H9 (cell line): ENCODE results near the gene GSTP1. TPM values are rescaled to one million over a fixed set of nuclear protein-coding genes. Genes with fewer than 3 reads are reported as not detected.
A peak's percentile ranks its signal among the peaks of the same experiment; 100 is the strongest.

ENCODE experiments used
- DNase-seq: peaks from one replicate; pipeline ENCODE4 v3.0.0-alpha.2; 2017
- H2AFZ ChIP-seq: one replicate; pipeline ENCODE4 v1.6.1; 2013; ENCODE audit warnings: mild to moderate bottlenecking, low read length, control low read depth, moderate library complexity
- H2AK5ac ChIP-seq: 2 replicates; pipeline ENCODE4 v1.6.1; 2013; ENCODE audit warnings: low read length, control low read depth, mixed read lengths; ENCODE audit not compliant: insufficient read length
- H2BK120ac ChIP-seq: one replicate; pipeline ENCODE4 v1.6.1; 2013; ENCODE audit warnings: low read depth, mild to moderate bottlenecking, low read length, control low read depth, inconsistent platforms; ENCODE audit not compliant: poor library complexity, severe bottlenecking
- H2BK12ac ChIP-seq: 2 replicates; pipeline ENCODE4 v1.6.1; 2013; ENCODE audit warnings: low read length, control low read depth, mixed read lengths, low read depth; ENCODE audit not compliant: insufficient read length
- H2BK15ac ChIP-seq: 2 replicates; pipeline ENCODE4 v1.6.1; 2013; ENCODE audit warnings: low read depth, low read length, control low read depth
- H2BK20ac ChIP-seq: one replicate; pipeline ENCODE4 v1.6.1; 2013; ENCODE audit warnings: low read depth, mild to moderate bottlenecking, low read length, control low read depth, inconsistent platforms; ENCODE audit not compliant: poor library complexity, severe bottlenecking
- H2BK5ac ChIP-seq: 2 replicates; pipeline ENCODE4 v1.6.1; 2013; ENCODE audit warnings: low read length, control low read depth, mixed read lengths; ENCODE audit not compliant: insufficient read length
- H3K14ac ChIP-seq: 2 replicates; pipeline ENCODE4 v1.6.1; 2013; ENCODE audit warnings: low read length, control low read depth; ENCODE audit not compliant: insufficient read depth
- H3K18ac ChIP-seq: 2 replicates; pipeline ENCODE4 v1.6.1; 2013; ENCODE audit warnings: low read depth, mild to moderate bottlenecking, mixed read lengths, low read length, control low read depth; ENCODE audit not compliant: insufficient read length
- H3K23ac ChIP-seq: 2 replicates; pipeline ENCODE4 v1.6.1; 2013; ENCODE audit warnings: low read length, control low read depth, mixed read lengths, low read depth; ENCODE audit not compliant: insufficient read length
- H3K23me2 ChIP-seq: 2 replicates; pipeline ENCODE4 v1.6.1; 2013; ENCODE audit warnings: low read depth, mild to moderate bottlenecking, mixed read lengths, low read length, control low read depth; ENCODE audit not compliant: insufficient read length, poor library complexity, severe bottlenecking
- H3K27ac ChIP-seq: 2 replicates; pipeline ENCODE4 v1.5.1; 2013; ENCODE audit warnings: low read length, control low read depth, mixed read lengths, low read depth; ENCODE audit not compliant: insufficient read length
- H3K27me3 ChIP-seq: 2 replicates; pipeline ENCODE4 v1.6.1; 2013; ENCODE audit warnings: low read length, control low read depth, inconsistent platforms; ENCODE audit not compliant: insufficient read depth
- H3K4ac ChIP-seq: 2 replicates; pipeline ENCODE4 v1.6.1; 2013; ENCODE audit warnings: low read depth, mild to moderate bottlenecking, control low read depth, inconsistent platforms, low read length, moderate library complexity
- H3K4me1 ChIP-seq: 2 replicates; pipeline ENCODE4 v1.6.1; 2013; ENCODE audit warnings: low read length, control low read depth, inconsistent platforms; ENCODE audit not compliant: insufficient read depth
- H3K4me2 ChIP-seq: 2 replicates; pipeline ENCODE4 v1.6.1; 2013; ENCODE audit warnings: low read length, control low read depth, mixed read lengths; ENCODE audit not compliant: insufficient read length, insufficient read depth
- H3K56ac ChIP-seq: 2 replicates; pipeline ENCODE4 v1.6.1; 2013; ENCODE audit warnings: low read depth, mild to moderate bottlenecking, mixed read lengths, low read length, control low read depth; ENCODE audit not compliant: insufficient read length
- H3K79me1 ChIP-seq: 2 replicates; pipeline ENCODE4 v1.6.1; 2013; ENCODE audit warnings: low read depth, mild to moderate bottlenecking, moderate library complexity, low read length, control low read depth, inconsistent platforms; ENCODE audit not compliant: insufficient read depth, poor library complexity, severe bottlenecking
- H3K79me2 ChIP-seq: 2 replicates; pipeline ENCODE4 v1.6.1; 2013; ENCODE audit warnings: low read length, control low read depth, inconsistent platforms; ENCODE audit not compliant: insufficient read depth
- H3K9ac ChIP-seq: 2 replicates; pipeline ENCODE4 v1.6.1; 2013; ENCODE audit warnings: low read length, control low read depth, mixed read lengths; ENCODE audit not compliant: insufficient read length; ENCODE audit errors: extremely low read depth
- H3K9me3 ChIP-seq: one replicate; pipeline ENCODE4 v1.6.1; 2013; ENCODE audit warnings: low read depth, low read length, inconsistent platforms; ENCODE audit not compliant: control insufficient read depth
- H3T11ph ChIP-seq: one replicate; pipeline ENCODE4 v1.6.1; 2013; ENCODE audit warnings: mild to moderate bottlenecking, low read length, control low read depth, inconsistent platforms
- H4K20me1 ChIP-seq: one replicate; pipeline ENCODE4 v1.6.1; 2013; ENCODE audit not compliant: control insufficient read depth, insufficient read length, insufficient read depth
- H4K5ac ChIP-seq: 2 replicates; pipeline ENCODE4 v1.6.1; 2013; ENCODE audit warnings: low read depth, mild to moderate bottlenecking, mixed read lengths, low read length, control low read depth; ENCODE audit not compliant: insufficient read length
- H4K8ac ChIP-seq: replicated peaks from 2 replicates; pipeline ENCODE4 v1.6.1; 2013; ENCODE audit warnings: low read length, control low read depth, mixed read lengths, low read depth; ENCODE audit not compliant: insufficient read length
- H4K91ac ChIP-seq: 2 replicates; pipeline ENCODE4 v1.6.1; 2013; ENCODE audit warnings: low read depth, mild to moderate bottlenecking, moderate library complexity, mixed read lengths, low read length, control low read depth; ENCODE audit not compliant: insufficient read length
- H3K27ac Mint-ChIP-seq, 3 experiments: 2 replicates in 2 of 3; 3 replicates in 1 of 3; pipeline ENCODE4 v1.8.0; 2020 to 2021; ENCODE audit warnings: mixed read lengths in 3 of 3, mild to moderate bottlenecking in 1 of 3, moderate library complexity in 1 of 3
- H3K27me3 Mint-ChIP-seq: 2 replicates; pipeline ENCODE4 v1.8.0; 2021; ENCODE audit warnings: low read depth, mild to moderate bottlenecking, moderate library complexity, mixed read lengths
- H3K36me3 Mint-ChIP-seq, 3 experiments: 2 replicates in 2 of 3; 3 replicates in 1 of 3; pipeline ENCODE4 v1.8.0; 2020 to 2021; ENCODE audit warnings: low read depth in 3 of 3, mixed read lengths in 3 of 3; ENCODE audit not compliant: insufficient read depth in 1 of 3
- H3K4me1 Mint-ChIP-seq, 2 experiments: 2 replicates each; pipeline ENCODE4 v1.8.0; 2020; ENCODE audit warnings: mixed read lengths in 2 of 2
- H3K4me3 Mint-ChIP-seq, 2 experiments: 2 replicates in 1 of 2; 3 replicates in 1 of 2; pipeline ENCODE4 v1.8.0; 2020 to 2021; ENCODE audit warnings: mild to moderate bottlenecking in 2 of 2, mixed read lengths in 2 of 2, moderate library complexity in 1 of 2
- H3K9me3 Mint-ChIP-seq, 2 experiments: 2 replicates in 1 of 2; 3 replicates in 1 of 2; pipeline ENCODE4 v1.8.0; 2020; ENCODE audit warnings: mild to moderate bottlenecking in 2 of 2, mixed read lengths in 2 of 2, moderate library complexity in 1 of 2
- WGBS: extraction: QIAGEN DNeasy Blood & Tissue Kit; methylation state at CpG from one replicate; pipeline ENCODE4 v1.1.7; 2013; ENCODE audit warnings: missing lambda C conversion rate, low lambda C conversion rate, mixed read lengths; ENCODE audit not compliant: insufficient read length; ENCODE audit errors: extremely low coverage; 5-methylcytosine and 5-hydroxymethylcytosine counted together
- total RNA-seq: library from RNA; stranded (reverse); gene quantifications from 2 replicates; pipeline ENCODE4 v1.2.1, GENCODE V29; 2021
- TF ChIP-seq, protein P1 (sequence below): fragments of 200-600 bp; sonication (generic); conservative IDR thresholded peaks from 3 replicates; pipeline ENCODE4 v1.8.0; 2021; ENCODE audit warnings: antibody characterized with exemption, mild to moderate bottlenecking

Gene GSTP1
- total RNA-seq, 1 experiment from 2014 or later, result 1,469 TPM

DNA sequence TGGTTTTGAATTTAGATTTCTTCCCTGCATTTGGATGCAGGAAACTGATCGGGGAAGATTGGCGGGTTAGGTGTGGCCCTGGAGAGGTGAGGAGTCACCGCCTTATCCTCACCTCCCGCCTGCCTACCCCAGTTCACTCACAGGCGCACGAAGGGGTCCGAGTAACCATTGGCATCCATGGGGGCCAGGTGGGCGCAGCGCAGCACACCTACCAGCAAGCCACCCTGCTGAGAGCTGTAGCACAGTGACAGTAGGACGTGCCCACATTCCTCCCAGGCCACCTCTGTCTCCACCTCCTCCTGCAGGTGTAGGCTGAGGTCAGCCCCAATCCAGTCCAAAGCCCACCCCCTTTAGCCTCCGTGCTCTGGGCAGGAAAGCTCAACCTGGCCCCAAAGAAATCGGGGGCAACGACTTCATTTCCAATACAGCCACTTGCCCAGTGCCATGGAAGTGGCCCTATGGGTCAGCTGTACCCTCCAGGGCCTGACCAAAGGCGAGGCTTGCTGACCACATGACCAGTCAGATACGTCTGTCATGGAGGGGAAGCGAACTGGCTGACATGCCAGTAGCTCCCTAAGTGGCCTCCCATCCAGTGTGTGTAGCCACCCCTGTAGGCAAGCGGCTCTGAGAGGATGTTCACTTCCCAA is 29.8 kb downstream of the GSTP1 start:
- Histone ChIP-seq H3T11ph (no peak overlapping the region), H3K9me3 (no peaks in the 10 kb centered on the region), H3K4me2 (no peak overlapping the region), H2AFZ (no peak overlapping the region), H3K79me2 (no peaks in the 10 kb centered on the region), H2BK15ac (no peak overlapping the region), H2BK120ac (no peak overlapping the region), H4K91ac (no peak overlapping the region), H3K56ac (no peak overlapping the region), H3K9ac (no peak overlapping the region), H4K20me1 (no peaks in the 10 kb centered on the region), H2BK5ac (no peak overlapping the region), H2BK20ac (no peak overlapping the region), H3K4ac (no peak overlapping the region), H2AK5ac (no peak overlapping the region), H3K23ac (no peak overlapping the region), H3K18ac (no peak overlapping the region), H3K14ac (no peak overlapping the region), H3K79me1 (no peaks in the 10 kb centered on the region), H4K5ac (no peak overlapping the region), H2BK12ac (no peak overlapping the region), H3K23me2 (no peaks in the 10 kb centered on the region), H4K8ac (no peak overlapping the region), H3K27me3 (peaks cover 3% of the 10 kb centered on the region; the same call in 1 of the 2 replicates), H3K27ac (no peak overlapping the region), H3K4me1 (peaks cover 7% of the 10 kb centered on the region; the same call in 1 of the 2 replicates)
- Mint-ChIP-seq H3K36me3 (peaks cover 17 to 38% (median 33%) of the 10 kb centered on the region in 3 experiments), H3K27me3 (peaks cover 23% of the 10 kb centered on the region), H3K4me3 (no peak overlapping the region; a peak in 1 of 5 replicates), H3K27ac (no peak overlapping the region; a peak in 1 of 7 replicates), H3K4me1 (peaks cover 33 to 40% of the 10 kb centered on the region in 2 experiments), H3K9me3 (peaks cover 0 to under 1% of the 10 kb centered on the region in 2 experiments; a peak in 1 of 5 replicates)
- TF ChIP-seq, protein P1, sequence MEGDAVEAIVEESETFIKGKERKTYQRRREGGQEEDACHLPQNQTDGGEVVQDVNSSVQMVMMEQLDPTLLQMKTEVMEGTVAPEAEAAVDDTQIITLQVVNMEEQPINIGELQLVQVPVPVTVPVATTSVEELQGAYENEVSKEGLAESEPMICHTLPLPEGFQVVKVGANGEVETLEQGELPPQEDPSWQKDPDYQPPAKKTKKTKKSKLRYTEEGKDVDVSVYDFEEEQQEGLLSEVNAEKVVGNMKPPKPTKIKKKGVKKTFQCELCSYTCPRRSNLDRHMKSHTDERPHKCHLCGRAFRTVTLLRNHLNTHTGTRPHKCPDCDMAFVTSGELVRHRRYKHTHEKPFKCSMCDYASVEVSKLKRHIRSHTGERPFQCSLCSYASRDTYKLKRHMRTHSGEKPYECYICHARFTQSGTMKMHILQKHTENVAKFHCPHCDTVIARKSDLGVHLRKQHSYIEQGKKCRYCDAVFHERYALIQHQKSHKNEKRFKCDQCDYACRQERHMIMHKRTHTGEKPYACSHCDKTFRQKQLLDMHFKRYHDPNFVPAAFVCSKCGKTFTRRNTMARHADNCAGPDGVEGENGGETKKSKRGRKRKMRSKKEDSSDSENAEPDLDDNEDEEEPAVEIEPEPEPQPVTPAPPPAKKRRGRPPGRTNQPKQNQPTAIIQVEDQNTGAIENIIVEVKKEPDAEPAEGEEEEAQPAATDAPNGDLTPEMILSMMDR, result no peak
- DNase-seq, result peak; percentile 28
- WGBS, result no CpG with 5 or more reads among the region's 17 CpGs
